T-cell (primary cell): ENCODE results near the gene ASGR2. TPM values are rescaled to one million over a fixed set of nuclear protein-coding genes. Genes with fewer than 3 reads are reported as not detected.

ENCODE experiments used
- ATAC-seq, 4 experiments: fragments of 200-7000 bp in 3 of 4; fragments of 150-1000 bp in 1 of 4; cut with Tn5 transposase; replicated peaks in 1 of 4; 1 replicate in 3 of 4; 2 replicates in 1 of 4; pipeline ENCODE4 v1.10.0; 2021; ENCODE audit warnings: moderate library complexity in 3 of 4, mild to moderate bottlenecking in 2 of 4, moderate number of reproducible peaks in 1 of 4
- CTCF ChIA-PET, 2 donors: fragments of 300-600 bp; sonication (Branson Sonifier 250); formaldehyde crosslinking; loops; one replicate each; lab custom pipeline; 2022; ENCODE audit warnings: antibody characterized with exemption in 2 of 2; lab: Charles Lee
- POLR2A ChIA-PET, 2 donors: fragments of 300-600 bp; sonication (Branson Sonifier 250); formaldehyde crosslinking; loops; one replicate each; lab custom pipeline; 2022; ENCODE audit warnings: antibody characterized with exemption in 2 of 2; lab: Charles Lee
- DNase-seq, 35 experiments: peaks; one replicate each; pipeline versions ENCODE4 v3.0.0 to v3.0.0-alpha.2; 2013 to 2023
- H3K27ac ChIP-seq: one replicate; pipeline ENCODE4 v1.5.1; 2013; ENCODE audit warnings: low read length
- H3K27me3 ChIP-seq, 2 experiments: replicated peaks in 1 of 2; 1 replicate in 1 of 2; 2 replicates in 1 of 2; pipeline versions ENCODE4 v1.6.1 to v1.7.0; 2013; ENCODE audit warnings: low read length in 1 of 2, mixed read lengths in 1 of 2; ENCODE audit not compliant: control insufficient read depth in 2 of 2, insufficient read depth in 2 of 2; ENCODE audit errors: extremely low read depth in 1 of 2
- H3K36me3 ChIP-seq, 2 donors: 1 replicate in 1 of 2; 2 replicates in 1 of 2; pipeline versions ENCODE4 v1.6.1 to v1.7.0; 2013; ENCODE audit warnings: low read length in 1 of 2; ENCODE audit not compliant: control insufficient read depth in 2 of 2, insufficient read depth in 1 of 2; ENCODE audit errors: extremely low read depth in 1 of 2
- H3K4me1 ChIP-seq, 2 experiments: 1 replicate in 1 of 2; 2 replicates in 1 of 2; pipeline versions ENCODE4 v1.6.1 to v1.7.0; 2013; ENCODE audit warnings: low read length in 2 of 2, mixed read lengths in 1 of 2; ENCODE audit not compliant: insufficient read depth in 2 of 2, control insufficient read depth in 1 of 2; ENCODE audit errors: extremely low read depth in 1 of 2
- H3K4me3 ChIP-seq, 2 donors: 1 replicate in 1 of 2; 2 replicates in 1 of 2; pipeline versions ENCODE4 v1.5.1 to v1.7.0; 2013; ENCODE audit warnings: mild to moderate bottlenecking in 2 of 2, low read length in 1 of 2, moderate library complexity in 1 of 2; ENCODE audit not compliant: control insufficient read depth in 1 of 2; ENCODE audit errors: extremely low read depth in 1 of 2
- H3K9me3 ChIP-seq: 2 replicates; pipeline ENCODE4 v1.7.0; 2013
- H3K27ac Mint-ChIP-seq, 2 donors: one replicate each; pipeline ENCODE4 v1.8.0; 2020 to 2021; ENCODE audit warnings: mild to moderate bottlenecking in 2 of 2, mixed read lengths in 2 of 2
- H3K27me3 Mint-ChIP-seq, 2 donors: one replicate each; pipeline ENCODE4 v1.8.0; 2021 to 2022; ENCODE audit warnings: mixed read lengths in 2 of 2
- H3K36me3 Mint-ChIP-seq: one replicate; pipeline ENCODE4 v1.8.0; 2021; ENCODE audit warnings: mixed read lengths
- H3K4me1 Mint-ChIP-seq, 3 donors: one replicate each; pipeline ENCODE4 v1.8.0; 2020 to 2022; ENCODE audit warnings: mixed read lengths in 3 of 3, mild to moderate bottlenecking in 1 of 3
- H3K4me3 Mint-ChIP-seq, 3 donors: one replicate each; pipeline ENCODE4 v1.8.0; 2020 to 2022; ENCODE audit warnings: mild to moderate bottlenecking in 3 of 3, mixed read lengths in 3 of 3, moderate library complexity in 3 of 3
- H3K9me3 Mint-ChIP-seq, 3 donors: one replicate each; pipeline ENCODE4 v1.8.0; 2020 to 2022; ENCODE audit warnings: mixed read lengths in 3 of 3
- WGBS: methylation state at CpG from one replicate; pipeline ENCODE4 v1.1.5; 2013; ENCODE audit warnings: missing lambda C conversion rate; ENCODE audit not compliant: insufficient coverage; 5-methylcytosine and 5-hydroxymethylcytosine counted together
- total RNA-seq, 35 experiments: library from RNA in 6 of 35; stranded (reverse) in 6 of 35; fragments of 120-200 nt in 1 of 35; gene quantifications; one replicate each; pipeline versions ENCODE4 v1.2.1 to v1.2.4 and lab custom pipeline; 2013 to 2026

The ASGR2 gene
- total RNA-seq, 5 donors from 2014 or later (not counting 1 experiment from before 2014, with no cell fraction given), result 0.25 to 0.55 (median 0.47) TPM; not detected in 1

GRCh38 chr17:7079581-7080455, 34.8 kb downstream of the ASGR2 start, which contains the start of gene CLEC10A:
Gene CLEC10A, minus strand, starts transcription at chr17:7080251. Its CDS starts 1,439 bp downstream, at chr17:7078812.
- H3K27ac ChIP-seq, result no peak within 1 kb of the TSS
- Mint-ChIP-seq H3K9me3 (no peaks in the 10 kb centered on the region), H3K4me1 (peaks cover 33 to 46% (median 39%) of the 10 kb centered on the region in 3 donors), H3K4me3 (no peak within 1 kb of the TSS), H3K27ac (no peak within 1 kb of the TSS), H3K27me3 (peaks cover 0 to 5% of the 10 kb centered on the region in 2 donors), H3K36me3 (no peaks in the 10 kb centered on the region)
- ChIA-PET POLR2A (no interaction called here), CTCF (no interaction called here)
- ATAC-seq (no peak), DNase-seq (no peak)
- no peak within 1 kb of the TSS for H3K4me3 ChIP-seq
- no peaks in the 10 kb centered on the region for H3K9me3 ChIP-seq
- peaks cover 0 to 3% of the 10 kb centered on the region in 2 experiments for H3K27me3 ChIP-seq
- peaks cover 0 to 23% of the 10 kb centered on the region in 2 experiments for H3K4me1 ChIP-seq
- 79% methylated on average over 5 of the region's 15 CpGs for WGBS
- H3K36me3 ChIP-seq, result no peaks in the 10 kb centered on the region

- Histone ChIP-seq H3K27me3 (no peaks in the 10 kb centered on the region), H3K9me3 (no peaks in the 10 kb centered on the region), H3K27ac (no peak overlapping the region), H3K4me3 (no peak overlapping the region), H3K36me3 (no peaks in the 10 kb centered on the region), H3K4me1 (peaks cover 0 to 23% of the 10 kb centered on the region in 2 experiments)
- POLR2A ChIA-PET, result no interaction called here
- no peak overlapping the region for H3K27ac Mint-ChIP-seq
- ATAC-seq, result no peak
- H3K27me3 Mint-ChIP-seq, result no peaks in the 10 kb centered on the region
- no peaks in the 10 kb centered on the region for H3K36me3 Mint-ChIP-seq
- CTCF ChIA-PET, result no interaction called here
- no peaks in the 10 kb centered on the region for H3K9me3 Mint-ChIP-seq
- H3K4me3 Mint-ChIP-seq, result no peak overlapping the region
- peaks cover 24 to 39% (median 30%) of the 10 kb centered on the region in 3 donors for H3K4me1 Mint-ChIP-seq
- DNase-seq, result no peak
- 83% methylated on average over 9 of the region's 10 CpGs for WGBS
Measured at GRCh38 chr17:7078711-7079110, 35.9 kb downstream of the ASGR2 start.

GRCh38 chr17:7077911-7078546, 36.6 kb downstream of the ASGR2 start:
- POLR2A ChIA-PET, result no interaction called here
- Histone ChIP-seq H3K27ac (no peak overlapping the region), H3K4me3 (no peak overlapping the region), H3K9me3 (no peaks in the 10 kb centered on the region), H3K27me3 (no peaks in the 10 kb centered on the region), H3K36me3 (no peaks in the 10 kb centered on the region), H3K4me1 (peaks cover 0 to 21% of the 10 kb centered on the region in 2 experiments)
- Mint-ChIP-seq H3K4me3 (no peak overlapping the region), H3K36me3 (no peaks in the 10 kb centered on the region), H3K9me3 (no peaks in the 10 kb centered on the region), H3K27me3 (no peaks in the 10 kb centered on the region), H3K4me1 (peaks cover 20 to 34% (median 25%) of the 10 kb centered on the region in 3 donors), H3K27ac (no peak overlapping the region)
- CTCF ChIA-PET, result no interaction called here
- WGBS, result 92% methylated on average over 4 of the region's 7 CpGs
- DNase-seq, result no peak
- no peak for ATAC-seq

GRCh38 chr17:7074931-7075330, 39.7 kb downstream of the ASGR2 start:
- Mint-ChIP-seq H3K27me3 (no peaks in the 10 kb centered on the region), H3K27ac (no peak overlapping the region), H3K4me1 (peaks cover 0 to 10% (median 0%) of the 10 kb centered on the region in 3 donors), H3K9me3 (no peaks in the 10 kb centered on the region), H3K4me3 (no peak overlapping the region), H3K36me3 (no peaks in the 10 kb centered on the region)
- 84% methylated on average over 14 of the region's 14 CpGs for WGBS
- POLR2A ChIA-PET, result no interaction called here
- peaks cover 0 to 2% of the 10 kb centered on the region in 2 experiments for H3K4me1 ChIP-seq
- ATAC-seq (no peak), DNase-seq (no peak)
- H3K9me3 ChIP-seq, result no peaks in the 10 kb centered on the region
- CTCF ChIA-PET, result no interaction called here
- H3K4me3 ChIP-seq, result no peak overlapping the region
- H3K36me3 ChIP-seq, result no peaks in the 10 kb centered on the region
- H3K27me3 ChIP-seq, result no peaks in the 10 kb centered on the region
- H3K27ac ChIP-seq, result no peak overlapping the region

GRCh38 chr17:7072406-7072805, 42.2 kb downstream of the ASGR2 start:
- Mint-ChIP-seq H3K4me3 (no peak overlapping the region), H3K9me3 (peaks cover 10 to 16% (median 10%) of the 10 kb centered on the region in 3 donors), H3K27ac (no peak overlapping the region), H3K4me1 (peaks cover 0 to 6% (median 0%) of the 10 kb centered on the region in 3 donors), H3K36me3 (peaks cover 6% of the 10 kb centered on the region), H3K27me3 (no peaks in the 10 kb centered on the region)
- ChIA-PET POLR2A (no interaction called here), CTCF (no interaction called here)
- H3K27ac ChIP-seq, result no peak overlapping the region
- no peak overlapping the region for H3K4me3 ChIP-seq
- ATAC-seq, result no peak
- H3K9me3 ChIP-seq, result no peaks in the 10 kb centered on the region
- H3K4me1 ChIP-seq, result no peaks in the 10 kb centered on the region
- no peak for DNase-seq
- H3K27me3 ChIP-seq, result no peaks in the 10 kb centered on the region
- H3K36me3 ChIP-seq, result no peaks in the 10 kb centered on the region
- WGBS, result no CpG with 5 or more reads among the region's 2 CpGs

GRCh38 chr17:7070712-7071111, 43.9 kb downstream of the ASGR2 start:
- H3K27me3 ChIP-seq, result peaks cover 0 to under 1% of the 10 kb centered on the region in 2 experiments
- no peak for ATAC-seq
- H3K27ac ChIP-seq, result no peak overlapping the region
- no peaks in the 10 kb centered on the region for H3K9me3 ChIP-seq
- no peaks in the 10 kb centered on the region for H3K4me1 ChIP-seq
- no peak overlapping the region for H3K4me3 ChIP-seq
- H3K4me1 Mint-ChIP-seq, result no peaks in the 10 kb centered on the region
- H3K9me3 Mint-ChIP-seq, result peaks cover 10 to 20% (median 10%) of the 10 kb centered on the region in 3 donors
- no peak overlapping the region for H3K4me3 Mint-ChIP-seq
- CTCF ChIA-PET, result interaction anchor here in 1 of 2 donors (0.7 kb wide), 1 partner anchor 1584 kb away, joined by 3 read pairs; no protein-coding TSS in a partner anchor
- H3K36me3 ChIP-seq, result no peaks in the 10 kb centered on the region
- no peak for DNase-seq
- 100% methylated on average over 1 of the region's 3 CpGs for WGBS
- POLR2A ChIA-PET, result interaction anchor here in 1 of 2 donors (0.7 kb wide), 1 partner anchor 214 kb away, joined by 3 read pairs; no protein-coding TSS in a partner anchor
- H3K27me3 Mint-ChIP-seq, result no peaks in the 10 kb centered on the region
- H3K27ac Mint-ChIP-seq, result no peak overlapping the region
- peaks cover 6% of the 10 kb centered on the region for H3K36me3 Mint-ChIP-seq
